Measurements from ENCODE around the gene RBM20. TPM values are rescaled to one million over a fixed set of nuclear protein-coding genes. Genes with fewer than 3 reads are reported as not detected.
A peak's percentile ranks its signal among the peaks of the same experiment; 100 is the strongest.

RBM20 gene
- total and polyA plus RNA-seq, 2 of the 13 experiments (the other 11 are each of a cell fraction or from before 2014, with no cell fraction given): 0.02 to 0.22 TPM

DNA sequence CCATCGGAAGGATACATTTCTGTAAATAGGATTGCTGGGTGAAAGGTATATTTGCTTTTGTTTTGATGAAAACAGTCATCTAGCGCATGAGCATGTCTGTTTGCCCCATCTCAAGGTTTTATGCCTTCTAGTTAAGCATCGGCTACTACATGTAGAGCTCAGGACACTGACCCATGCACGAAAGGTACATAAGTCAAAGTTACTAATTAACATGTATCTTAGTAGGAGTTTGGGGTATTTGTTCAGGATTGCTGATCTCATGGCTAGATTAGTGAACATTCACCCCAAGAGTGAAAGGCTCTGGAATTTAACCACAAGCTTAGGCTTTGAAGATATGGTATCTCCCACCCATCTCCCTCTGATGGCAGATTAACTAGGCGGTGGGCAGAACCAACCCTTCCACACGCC lies 91.5 kb downstream of the RBM20 start (continued):
- TF ChIP-seq SKI (IDR thresholded peaks at IDR 0.05; ENCODE audit: partially characterized antibody): peak; percentile 47
- no peak for TF ChIP-seq ZFP36 (IDR thresholded peaks at IDR 0.05; ENCODE audit: borderline replicate concordance, low read depth, low read length, partially characterized antibody)
- TF ChIP-seq TBP (CRISPR knock-in tag; IDR thresholded peaks at IDR 0.05): no peak
- TF ChIP-seq ELF1 (CRISPR knock-in tag; IDR thresholded peaks at IDR 0.05): no peak
- TF ChIP-seq, protein P1, sequence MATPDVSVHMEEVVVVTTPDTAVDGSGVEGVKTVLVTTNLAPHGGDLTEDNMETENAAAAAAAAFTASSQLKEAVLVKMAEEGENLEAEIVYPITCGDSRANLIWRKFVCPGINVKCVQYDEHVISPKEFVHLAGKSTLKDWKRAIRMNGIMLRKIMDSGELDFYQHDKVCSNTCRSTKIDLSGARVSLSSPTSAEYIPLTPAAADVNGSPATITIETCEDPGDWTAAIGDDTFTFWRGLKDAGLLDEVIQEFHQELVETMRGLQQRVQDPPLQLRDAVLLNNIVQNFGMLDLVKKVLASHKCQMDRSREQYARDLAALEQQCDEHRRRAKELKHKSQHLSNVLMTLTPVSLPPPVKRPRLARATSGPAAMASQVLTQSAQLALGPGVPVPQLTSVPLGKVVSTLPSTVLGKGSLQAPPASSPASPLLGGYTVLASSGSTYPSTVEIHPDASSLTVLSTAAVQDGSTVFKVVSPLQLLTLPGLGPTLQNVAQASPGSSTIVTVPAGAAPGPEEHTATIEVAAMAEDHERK (CRISPR knock-in tag; IDR thresholded peaks at IDR 0.05; ENCODE audit: low read depth): no peak
- TF ChIP-seq JUNB (CRISPR knock-in tag; IDR thresholded peaks at IDR 0.05; ENCODE audit: borderline replicate concordance): no peak
- no peak for TF ChIP-seq DNMT3B (CRISPR knock-in tag; conservative IDR thresholded peaks at IDR 0.05)
- TF ChIP-seq, protein P2, sequence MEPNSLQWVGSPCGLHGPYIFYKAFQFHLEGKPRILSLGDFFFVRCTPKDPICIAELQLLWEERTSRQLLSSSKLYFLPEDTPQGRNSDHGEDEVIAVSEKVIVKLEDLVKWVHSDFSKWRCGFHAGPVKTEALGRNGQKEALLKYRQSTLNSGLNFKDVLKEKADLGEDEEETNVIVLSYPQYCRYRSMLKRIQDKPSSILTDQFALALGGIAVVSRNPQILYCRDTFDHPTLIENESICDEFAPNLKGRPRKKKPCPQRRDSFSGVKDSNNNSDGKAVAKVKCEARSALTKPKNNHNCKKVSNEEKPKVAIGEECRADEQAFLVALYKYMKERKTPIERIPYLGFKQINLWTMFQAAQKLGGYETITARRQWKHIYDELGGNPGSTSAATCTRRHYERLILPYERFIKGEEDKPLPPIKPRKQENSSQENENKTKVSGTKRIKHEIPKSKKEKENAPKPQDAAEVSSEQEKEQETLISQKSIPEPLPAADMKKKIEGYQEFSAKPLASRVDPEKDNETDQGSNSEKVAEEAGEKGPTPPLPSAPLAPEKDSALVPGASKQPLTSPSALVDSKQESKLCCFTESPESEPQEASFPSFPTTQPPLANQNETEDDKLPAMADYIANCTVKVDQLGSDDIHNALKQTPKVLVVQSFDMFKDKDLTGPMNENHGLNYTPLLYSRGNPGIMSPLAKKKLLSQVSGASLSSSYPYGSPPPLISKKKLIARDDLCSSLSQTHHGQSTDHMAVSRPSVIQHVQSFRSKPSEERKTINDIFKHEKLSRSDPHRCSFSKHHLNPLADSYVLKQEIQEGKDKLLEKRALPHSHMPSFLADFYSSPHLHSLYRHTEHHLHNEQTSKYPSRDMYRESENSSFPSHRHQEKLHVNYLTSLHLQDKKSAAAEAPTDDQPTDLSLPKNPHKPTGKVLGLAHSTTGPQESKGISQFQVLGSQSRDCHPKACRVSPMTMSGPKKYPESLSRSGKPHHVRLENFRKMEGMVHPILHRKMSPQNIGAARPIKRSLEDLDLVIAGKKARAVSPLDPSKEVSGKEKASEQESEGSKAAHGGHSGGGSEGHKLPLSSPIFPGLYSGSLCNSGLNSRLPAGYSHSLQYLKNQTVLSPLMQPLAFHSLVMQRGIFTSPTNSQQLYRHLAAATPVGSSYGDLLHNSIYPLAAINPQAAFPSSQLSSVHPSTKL (CRISPR knock-in tag; IDR thresholded peaks at IDR 0.05): peak; percentile 79
- TF ChIP-seq NCOA2 (CRISPR knock-in tag; IDR thresholded peaks at IDR 0.05): peak; percentile 76
- TF ChIP-seq RELA (CRISPR knock-in tag; IDR thresholded peaks at IDR 0.05): no peak
- no peak for TF ChIP-seq ZNF570 (CRISPR knock-in tag; IDR thresholded peaks at IDR 0.05; ENCODE audit: borderline replicate concordance)
- no peak for TF ChIP-seq ZNF460 (CRISPR knock-in tag; IDR thresholded peaks at IDR 0.05; ENCODE audit: borderline replicate concordance)
- TF ChIP-seq, protein P3, sequence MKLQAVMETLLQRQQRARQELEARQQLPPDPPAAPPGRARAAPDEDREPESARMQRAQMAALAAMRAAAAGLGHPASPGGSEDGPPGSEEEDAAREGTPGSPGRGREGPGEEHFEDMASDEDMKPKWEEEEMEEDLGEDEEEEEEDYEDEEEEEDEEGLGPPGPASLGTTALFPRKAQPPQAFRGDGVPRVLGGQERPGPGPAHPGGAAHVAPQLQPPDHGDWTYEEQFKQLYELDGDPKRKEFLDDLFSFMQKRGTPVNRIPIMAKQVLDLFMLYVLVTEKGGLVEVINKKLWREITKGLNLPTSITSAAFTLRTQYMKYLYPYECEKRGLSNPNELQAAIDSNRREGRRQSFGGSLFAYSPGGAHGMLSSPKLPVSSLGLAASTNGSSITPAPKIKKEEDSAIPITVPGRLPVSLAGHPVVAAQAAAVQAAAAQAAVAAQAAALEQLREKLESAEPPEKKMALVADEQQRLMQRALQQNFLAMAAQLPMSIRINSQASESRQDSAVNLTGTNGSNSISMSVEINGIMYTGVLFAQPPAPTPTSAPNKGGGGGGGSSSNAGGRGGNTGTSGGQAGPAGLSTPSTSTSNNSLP (IDR thresholded peaks at IDR 0.05; ENCODE audit: low read depth, low read length): peak; percentile 58; the same call in 1 of the 2 replicates
- no peak for TF ChIP-seq ZNF274 (CRISPR knock-in tag; IDR thresholded peaks at IDR 0.05)
- TF ChIP-seq, protein P4, sequence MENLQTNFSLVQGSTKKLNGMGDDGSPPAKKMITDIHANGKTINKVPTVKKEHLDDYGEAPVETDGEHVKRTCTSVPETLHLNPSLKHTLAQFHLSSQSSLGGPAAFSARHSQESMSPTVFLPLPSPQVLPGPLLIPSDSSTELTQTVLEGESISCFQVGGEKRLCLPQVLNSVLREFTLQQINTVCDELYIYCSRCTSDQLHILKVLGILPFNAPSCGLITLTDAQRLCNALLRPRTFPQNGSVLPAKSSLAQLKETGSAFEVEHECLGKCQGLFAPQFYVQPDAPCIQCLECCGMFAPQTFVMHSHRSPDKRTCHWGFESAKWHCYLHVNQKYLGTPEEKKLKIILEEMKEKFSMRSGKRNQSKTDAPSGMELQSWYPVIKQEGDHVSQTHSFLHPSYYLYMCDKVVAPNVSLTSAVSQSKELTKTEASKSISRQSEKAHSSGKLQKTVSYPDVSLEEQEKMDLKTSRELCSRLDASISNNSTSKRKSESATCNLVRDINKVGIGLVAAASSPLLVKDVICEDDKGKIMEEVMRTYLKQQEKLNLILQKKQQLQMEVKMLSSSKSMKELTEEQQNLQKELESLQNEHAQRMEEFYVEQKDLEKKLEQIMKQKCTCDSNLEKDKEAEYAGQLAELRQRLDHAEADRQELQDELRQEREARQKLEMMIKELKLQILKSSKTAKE (CRISPR knock-in tag; IDR thresholded peaks at IDR 0.05; ENCODE audit: borderline replicate concordance): peak; percentile 26; the same call in 1 of the 2 replicates
- TF ChIP-seq, protein P5, sequence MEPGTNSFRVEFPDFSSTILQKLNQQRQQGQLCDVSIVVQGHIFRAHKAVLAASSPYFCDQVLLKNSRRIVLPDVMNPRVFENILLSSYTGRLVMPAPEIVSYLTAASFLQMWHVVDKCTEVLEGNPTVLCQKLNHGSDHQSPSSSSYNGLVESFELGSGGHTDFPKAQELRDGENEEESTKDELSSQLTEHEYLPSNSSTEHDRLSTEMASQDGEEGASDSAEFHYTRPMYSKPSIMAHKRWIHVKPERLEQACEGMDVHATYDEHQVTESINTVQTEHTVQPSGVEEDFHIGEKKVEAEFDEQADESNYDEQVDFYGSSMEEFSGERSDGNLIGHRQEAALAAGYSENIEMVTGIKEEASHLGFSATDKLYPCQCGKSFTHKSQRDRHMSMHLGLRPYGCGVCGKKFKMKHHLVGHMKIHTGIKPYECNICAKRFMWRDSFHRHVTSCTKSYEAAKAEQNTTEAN (CRISPR knock-in tag; conservative IDR thresholded peaks at IDR 0.05): no peak
- no peak for TF ChIP-seq EED (CRISPR knock-in tag; IDR thresholded peaks at IDR 0.05)
- TF ChIP-seq, protein P6, sequence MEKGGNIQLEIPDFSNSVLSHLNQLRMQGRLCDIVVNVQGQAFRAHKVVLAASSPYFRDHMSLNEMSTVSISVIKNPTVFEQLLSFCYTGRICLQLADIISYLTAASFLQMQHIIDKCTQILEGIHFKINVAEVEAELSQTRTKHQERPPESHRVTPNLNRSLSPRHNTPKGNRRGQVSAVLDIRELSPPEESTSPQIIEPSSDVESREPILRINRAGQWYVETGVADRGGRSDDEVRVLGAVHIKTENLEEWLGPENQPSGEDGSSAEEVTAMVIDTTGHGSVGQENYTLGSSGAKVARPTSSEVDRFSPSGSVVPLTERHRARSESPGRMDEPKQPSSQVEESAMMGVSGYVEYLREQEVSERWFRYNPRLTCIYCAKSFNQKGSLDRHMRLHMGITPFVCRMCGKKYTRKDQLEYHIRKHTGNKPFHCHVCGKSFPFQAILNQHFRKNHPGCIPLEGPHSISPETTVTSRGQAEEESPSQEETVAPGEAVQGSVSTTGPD (CRISPR knock-in tag; IDR thresholded peaks at IDR 0.05): no peak
